ENCODE measurements around the gene MPDZ. TPM values are rescaled to one million over a fixed set of nuclear protein-coding genes. Genes with fewer than 3 reads are reported as not detected.

The MPDZ gene
- total and polyA plus RNA-seq, 10 donors: 3.8 to 42.8 (median 26.8) TPM

- Histone ChIP-seq H3K27ac (no peak overlapping the region), H3K4me3 (no peak overlapping the region), H3K4me1 (peaks cover 0 to 10% (median 0%) of the 10 kb centered on the region in 6 donors), H3K27me3 (replicated peaks in 1 of 7) (no peaks in the 10 kb centered on the region), H3K36me3 (no peaks in the 10 kb centered on the region), H3K9me3 (no peaks in the 10 kb centered on the region)
- intact Hi-C loops (cut with DNase I; ENCODE audit: low total_unique reads): no loop called here
- WGBS, 5 donors: 31 to 59% (median 45%) methylated on average over 2 of the region's 2 CpGs
- no peak for DNase-seq
- TF ChIP-seq CTCF (IDR thresholded peaks at IDR 0.05 in 8 of 11, conservative IDR thresholded peaks at IDR 0.05 in 3 of 11) (no peak), POLR2AphosphoS5 (IDR thresholded peaks at IDR 0.05) (no peak), POLR2A (IDR thresholded peaks at IDR 0.05) (no peak)
These were observed 13.3 kb downstream of the MPDZ start for GRCh38 chr9:13266167-13266566.

GRCh38 chr9:13264788-13265187 is 14.7 kb downstream of the MPDZ start:
- intact Hi-C loops (cut with DNase I; ENCODE audit: low total_unique reads): no loop called here
- Histone ChIP-seq H3K4me3 (no peak overlapping the region), H3K27ac (no peak overlapping the region), H3K4me1 (peaks cover 0 to 8% (median 0%) of the 10 kb centered on the region in 6 donors), H3K27me3 (replicated peaks in 1 of 7) (no peaks in the 10 kb centered on the region), H3K36me3 (no peaks in the 10 kb centered on the region), H3K9me3 (no peaks in the 10 kb centered on the region)
- DNase-seq: no peak
- no peak for TF ChIP-seq POLR2AphosphoS5 (IDR thresholded peaks at IDR 0.05)
- no peak for TF ChIP-seq POLR2A (IDR thresholded peaks at IDR 0.05)
- no peak for TF ChIP-seq CTCF (IDR thresholded peaks at IDR 0.05 in 8 of 11, conservative IDR thresholded peaks at IDR 0.05 in 3 of 11)

GRCh38 chr9:13263511-13263910 is 16.0 kb downstream of the MPDZ start:
- Histone ChIP-seq H3K27me3 (replicated peaks in 1 of 7) (no peaks in the 10 kb centered on the region), H3K27ac (no peak overlapping the region), H3K36me3 (no peaks in the 10 kb centered on the region), H3K4me3 (no peak overlapping the region), H3K4me1 (no peaks in the 10 kb centered on the region), H3K9me3 (no peaks in the 10 kb centered on the region)
- DNase-seq: no peak
- no peak for TF ChIP-seq POLR2A (IDR thresholded peaks at IDR 0.05)
- no peak for TF ChIP-seq POLR2AphosphoS5 (IDR thresholded peaks at IDR 0.05)
- no peak for TF ChIP-seq CTCF (IDR thresholded peaks at IDR 0.05 in 8 of 11, conservative IDR thresholded peaks at IDR 0.05 in 3 of 11)
- WGBS, 5 donors: 41 to 62% (median 56%) methylated on average over 2 of the region's 2 CpGs
- intact Hi-C loops (cut with DNase I; ENCODE audit: low total_unique reads): no loop called here

GRCh38 chr9:13252852-13253251 is 26.6 kb downstream of the MPDZ start:
- no peak for DNase-seq
- H3K36me3 ChIP-seq: no peaks in the 10 kb centered on the region
- no peak overlapping the region for H3K27ac ChIP-seq
- 67 to 80% (median 73%) methylated on average over 4 of the region's 4 CpGs for WGBS, 5 donors
- intact Hi-C loops (cut with DNase I; ENCODE audit: low total_unique reads): no loop called here
- H3K4me1 ChIP-seq: no peaks in the 10 kb centered on the region
- H3K27me3 ChIP-seq (replicated peaks in 1 of 7): no peaks in the 10 kb centered on the region
- no peak for TF ChIP-seq CTCF (IDR thresholded peaks at IDR 0.05 in 8 of 11, conservative IDR thresholded peaks at IDR 0.05 in 3 of 11)
- TF ChIP-seq POLR2A (IDR thresholded peaks at IDR 0.05): no peak
- no peak for TF ChIP-seq POLR2AphosphoS5 (IDR thresholded peaks at IDR 0.05)
- no peak overlapping the region for H3K4me3 ChIP-seq
- H3K9me3 ChIP-seq: peaks cover 0 to 12% (median 7%) of the 10 kb centered on the region in 8 donors
